NT2/D1 (cell line): ENCODE results near the gene VAT1.

Experiments used
- SUZ12 ChIP-seq: IDR thresholded peaks from 2 replicates; pipeline ENCODE4 v1.6.1; 2011; ENCODE audit not compliant: insufficient read length, insufficient read depth; ENCODE audit errors: extremely low read depth
- YY1 ChIP-seq: IDR thresholded peaks from 2 replicates; pipeline ENCODE4 v1.6.1; 2011; ENCODE audit not compliant: insufficient read length, insufficient read depth
- ZNF274 ChIP-seq: IDR thresholded peaks from 2 replicates; pipeline ENCODE4 v1.6.1; 2011; ENCODE audit warnings: mild to moderate bottlenecking, low read depth, low read length

GRCh38 chr17:43027091-43028032 lies 5.2 kb upstream of the VAT1 start:
- TF ChIP-seq SUZ12, result no peak
- TF ChIP-seq ZNF274, result no peak
- no peak for TF ChIP-seq YY1
